Endometrial microvascular endothelial cells (primary cell): ENCODE data around the gene ATAD3C. TPM values are rescaled to one million over a fixed set of nuclear protein-coding genes. Genes with fewer than 3 reads are reported as not detected.
"Not testable (repeated sequence)": the region's sequence is repeated elsewhere in the genome, so short reads cannot be mapped to it uniquely, and the experiment has no call there.

Experiments
- in situ Hi-C: cut with HindIII; loops from 2 replicates; pipeline ENCODE4 v1.10.0; 2017; ENCODE audit warnings: low sequenced_read_pairs, low pct_unique_long_range_greater_than_20kb; ENCODE audit errors: inconsistent ontology term
- total RNA-seq: library from RNA; depleted of rRNA; stranded (reverse); fragments of >200 nt; gene quantifications from one replicate; pipeline ENCODE4 v1.2.3, GENCODE V29; 2015; ENCODE audit errors: inconsistent ontology term

Gene ATAD3C
- total RNA-seq, 1 donor from 2014 or later = under 0.01 TPM

- in situ Hi-C loops = not testable (repeated sequence)
These were observed 20.5 kb upstream of the ATAD3C start for GRCh38 chr1:1428967-1429366.

GRCh38 chr1:1429671-1430073 lies 19.8 kb upstream of the ATAD3C start:
- in situ Hi-C loops = no loop called here

- in situ Hi-C loops = no loop called here
These were observed 19.1 kb upstream of the ATAD3C start for GRCh38 chr1:1430114-1430982.

- in situ Hi-C loops = no loop called here
These were observed 18.3 kb upstream of the ATAD3C start for GRCh38 chr1:1430992-1431844.

GRCh38 chr1:1431845-1432273 lies 17.6 kb upstream of the ATAD3C start:
- in situ Hi-C loops = no loop called here

- in situ Hi-C loops = no loop called here
These were observed 17.1 kb upstream of the ATAD3C start for GRCh38 chr1:1432274-1432950.

GRCh38 chr1:1432951-1433803 lies 16.3 kb upstream of the ATAD3C start:
- in situ Hi-C loops = no loop called here

- in situ Hi-C loops = no loop called here
These were observed 15.7 kb upstream of the ATAD3C start for GRCh38 chr1:1433804-1434130.

- in situ Hi-C loops = no loop called here
These were observed 15.2 kb upstream of the ATAD3C start for GRCh38 chr1:1434131-1434823.

- in situ Hi-C loops = no loop called here
These were observed 14.7 kb upstream of the ATAD3C start for GRCh38 chr1:1434824-1435105.

- in situ Hi-C loops = no loop called here
These were observed 14.2 kb upstream of the ATAD3C start, which contains the start of gene VWA1 for GRCh38 chr1:1435106-1435903. Gene VWA1 (plus strand): TSS chr1:1435690. CDS start chr1:1435749, 59 bp downstream.

GRCh38 chr1:1435911-1436629 lies 13.4 kb upstream of the ATAD3C start:
- in situ Hi-C loops = no loop called here

GRCh38 chr1:1436630-1437032 lies 12.9 kb upstream of the ATAD3C start:
- in situ Hi-C loops = no loop called here

GRCh38 chr1:1437033-1437903 lies 12.2 kb upstream of the ATAD3C start:
- in situ Hi-C loops = no loop called here

GRCh38 chr1:1437904-1438376 lies 11.5 kb upstream of the ATAD3C start:
- in situ Hi-C loops = no loop called here
